Astrocyte of the spinal cord (primary cell): ENCODE results near the gene XXYLT1.
A peak's percentile ranks its signal among the peaks of the same experiment; 100 is the strongest.

Experiments
- DNase-seq: peaks from one replicate; pipeline ENCODE4 v3.0.0; 2011; ENCODE audit warnings: low read depth, low spot score
- H3K4me3 ChIP-seq: 2 replicates; pipeline ENCODE4 v1.5.1; 2011; ENCODE audit warnings: low read depth, mild to moderate bottlenecking, low read length, moderate library complexity
- CTCF ChIP-seq: IDR thresholded peaks from 2 replicates; pipeline ENCODE4 v1.5.1; 2012; ENCODE audit warnings: low read depth, mild to moderate bottlenecking, low read length, inconsistent platforms
- in situ Hi-C: cut with HindIII; loops from 2 replicates; pipeline ENCODE4 v1.10.0; 2017; ENCODE audit warnings: low sequenced_read_pairs

The XXYLT1 gene

DNA sequence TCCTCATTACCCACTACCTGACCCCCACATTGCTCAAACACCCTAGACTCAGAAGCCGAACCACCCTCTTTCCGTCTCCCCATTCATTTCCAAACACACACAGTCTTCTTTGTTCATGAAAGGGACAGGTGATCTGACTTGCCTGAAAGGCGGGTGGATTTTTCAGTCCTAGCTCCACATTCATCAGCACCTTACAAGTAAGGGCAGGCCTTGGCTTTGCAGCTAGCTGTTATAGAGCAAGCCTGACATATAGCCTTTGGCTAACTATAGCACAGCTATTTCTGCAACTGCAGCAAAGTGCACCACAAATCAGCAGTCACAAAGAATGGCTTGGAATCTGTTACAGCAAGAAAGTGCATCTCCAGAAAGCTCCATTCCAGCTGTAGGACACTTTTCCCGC, 139.8 kb downstream of the XXYLT1 start:
- no peak for DNase-seq
- no peak for TF ChIP-seq CTCF
- in situ Hi-C loops, result no loop called here
- H3K4me3 ChIP-seq, result no peak overlapping the region

GRCh38 chr3:195129644-195130492, 141.1 kb downstream of the XXYLT1 start:
- in situ Hi-C loops, result no loop called here
- DNase-seq, result peak; percentile 31
- no peak for TF ChIP-seq CTCF
- no peak overlapping the region for H3K4me3 ChIP-seq

DNA sequence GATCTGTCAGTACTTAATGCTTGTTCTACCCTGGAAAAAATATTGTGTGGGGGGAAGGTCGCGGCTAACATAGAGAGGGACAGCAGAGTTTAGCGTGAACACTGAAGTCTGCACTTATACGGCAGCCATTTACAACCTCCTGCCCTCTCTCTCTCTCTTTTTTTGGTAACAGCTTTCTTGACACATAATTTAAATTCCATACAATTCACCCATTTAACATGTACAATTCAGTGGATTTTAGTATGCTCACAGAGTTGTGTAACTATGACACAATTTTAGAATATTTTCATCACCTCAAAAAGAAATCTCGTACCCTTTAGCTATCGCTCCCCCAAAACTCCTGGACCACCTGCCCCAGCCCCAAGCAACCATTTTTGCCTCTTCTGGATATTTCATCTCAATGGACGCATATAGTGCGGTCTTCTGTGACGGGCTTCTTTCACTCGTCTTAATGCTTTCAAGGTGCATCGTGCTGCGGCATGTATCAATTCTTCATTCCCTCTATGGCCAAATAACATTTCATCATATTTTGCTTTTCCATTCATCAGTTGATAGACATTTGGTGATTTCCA, 141.8 kb downstream of the XXYLT1 start:
- DNase-seq, result no peak
- in situ Hi-C loops, result no loop called here
- TF ChIP-seq CTCF, result no peak
- H3K4me3 ChIP-seq, result no peak overlapping the region

GRCh38 chr3:195128255-195129071, 142.5 kb downstream of the XXYLT1 start:
- in situ Hi-C loops, result no loop called here
- H3K4me3 ChIP-seq, result no peak overlapping the region
- no peak for TF ChIP-seq CTCF
- peak; percentile 50 for DNase-seq

GRCh38 chr3:195126056-195126605, 144.8 kb downstream of the XXYLT1 start:
- no peak overlapping the region for H3K4me3 ChIP-seq
- in situ Hi-C loops, result no loop called here
- DNase-seq, result no peak
- TF ChIP-seq CTCF, result no peak

GRCh38 chr3:195125646-195126045, 145.3 kb downstream of the XXYLT1 start:
- in situ Hi-C loops, result no loop called here
- no peak for DNase-seq
- no peak overlapping the region for H3K4me3 ChIP-seq
- TF ChIP-seq CTCF, result no peak
